GM12864 (cell line): ENCODE data around the gene ZNF880.

ENCODE experiments used
- DNase-seq: peaks from one replicate; pipeline ENCODE4 v3.0.0-alpha.2; 2011; ENCODE audit warnings: low read depth
- H3K4me3 ChIP-seq: 2 replicates; pipeline ENCODE4 v1.5.1; 2011; ENCODE audit warnings: mild to moderate bottlenecking, low read depth, low read length, control low read depth
- CTCF ChIP-seq: IDR thresholded peaks from 2 replicates; pipeline ENCODE4 v1.5.1; 2011; ENCODE audit warnings: low read depth, mild to moderate bottlenecking, moderate library complexity, low read length, control low read depth, inconsistent platforms; ENCODE audit errors: missing control alignments

Gene ZNF880

GRCh38 chr19:52343548-52343947 lies 26.2 kb upstream of the ZNF880 start:
- TF ChIP-seq CTCF = peak; percentile 58
- H3K4me3 ChIP-seq = no peak overlapping the region
- peak; percentile 19 for DNase-seq

GRCh38 chr19:52345162-52345561 lies 24.6 kb upstream of the ZNF880 start:
- no peak for DNase-seq
- no peak overlapping the region for H3K4me3 ChIP-seq
- no peak for TF ChIP-seq CTCF

- H3K4me3 ChIP-seq = no peak overlapping the region
- peak; percentile 24 for TF ChIP-seq CTCF
- DNase-seq = no peak
Measured at GRCh38 chr19:52351512-52351911, 18.2 kb upstream of the ZNF880 start.

GRCh38 chr19:52366414-52366824 lies 3.3 kb upstream of the ZNF880 start:
- H3K4me3 ChIP-seq = no peak overlapping the region
- TF ChIP-seq CTCF = no peak
- DNase-seq = no peak

GRCh38 chr19:52370341-52370710 lies 603 bp downstream of the ZNF880 start:
- no peak for TF ChIP-seq CTCF
- peak overlapping the region; percentile 56 for H3K4me3 ChIP-seq
- DNase-seq = no peak

GRCh38 chr19:52391135-52391534 lies 21.4 kb downstream of the ZNF880 start:
- no peak for TF ChIP-seq CTCF
- no peak for DNase-seq
- H3K4me3 ChIP-seq = no peak overlapping the region

GRCh38 chr19:52397310-52398080 lies 27.8 kb downstream of the ZNF880 start, which contains the start of gene ZNF528:
TSS of gene ZNF528 (plus strand) at chr19:52397849. CDS start at chr19:52402014, 4,165 bp downstream.
- peak; percentile 83 for DNase-seq
- TF ChIP-seq CTCF = no peak
- peak within 1 kb of the TSS; percentile 73 for H3K4me3 ChIP-seq
